LNCaP clone FGC (cell line): Measurements from ENCODE around the gene KPNB1.

Experiments
- DNase-seq: peaks from one replicate; pipeline ENCODE4 v3.0.0-alpha.2; 2011; ENCODE audit warnings: low read depth
- H3K4me3 ChIP-seq: 2 replicates; pipeline ENCODE4 v1.5.1; 2011; ENCODE audit warnings: mild to moderate bottlenecking, low read depth, low read length, control low read depth
- TF ChIP-seq, protein P1 (sequence below): IDR thresholded peaks from 2 replicates; pipeline ENCODE4 v1.5.1; 2012; ENCODE audit warnings: mild to moderate bottlenecking; ENCODE audit not compliant: control insufficient read depth, insufficient read depth; ENCODE audit errors: extremely low read depth

Gene KPNB1

DNA sequence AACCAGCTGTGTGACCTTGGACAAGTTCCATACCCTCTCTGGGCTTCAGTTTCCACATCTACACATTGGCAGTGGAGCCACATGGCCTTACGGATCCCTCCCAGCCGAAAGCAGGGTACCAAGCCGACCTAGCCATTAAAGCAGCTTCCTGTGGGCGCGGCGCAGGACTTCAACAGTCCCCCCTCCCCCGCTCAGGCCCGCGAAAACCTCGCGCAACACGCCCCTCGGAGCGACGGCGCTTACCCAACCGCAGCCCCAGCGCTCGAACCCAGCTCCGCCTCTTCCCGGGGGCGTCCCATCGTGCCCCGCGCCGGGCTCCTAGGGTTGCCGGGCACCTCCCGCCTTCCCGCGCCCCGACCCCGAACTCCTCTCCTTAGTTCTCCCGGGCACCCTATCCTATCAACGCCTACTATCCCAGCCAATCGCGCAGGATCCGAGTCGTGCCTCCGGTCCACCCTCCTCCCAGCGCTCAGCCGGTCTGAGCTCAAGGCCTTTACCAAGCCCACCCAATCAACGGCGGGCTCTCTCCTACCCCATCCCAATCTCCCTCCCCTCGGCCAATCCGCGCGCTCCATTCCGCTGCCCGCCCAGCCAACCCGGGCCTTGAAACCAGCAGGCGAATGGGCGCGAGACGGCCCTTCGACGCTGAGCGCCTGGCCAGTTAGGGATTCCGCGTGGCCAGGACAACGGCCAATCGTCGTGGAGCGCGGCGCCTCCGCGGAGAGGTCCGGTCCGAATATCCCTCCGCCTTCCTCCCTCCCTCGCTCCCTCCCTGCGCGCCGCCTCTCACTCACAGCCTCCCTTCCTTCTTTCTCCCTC lies at the start of gene KPNB1:
Gene KPNB1, plus strand, starts transcription at position 767 of the 819 bp plus-strand sequence. CDS start 326 bp downstream, outside the sequence.
- peak; percentile 100 for DNase-seq
- TF ChIP-seq, protein P1, sequence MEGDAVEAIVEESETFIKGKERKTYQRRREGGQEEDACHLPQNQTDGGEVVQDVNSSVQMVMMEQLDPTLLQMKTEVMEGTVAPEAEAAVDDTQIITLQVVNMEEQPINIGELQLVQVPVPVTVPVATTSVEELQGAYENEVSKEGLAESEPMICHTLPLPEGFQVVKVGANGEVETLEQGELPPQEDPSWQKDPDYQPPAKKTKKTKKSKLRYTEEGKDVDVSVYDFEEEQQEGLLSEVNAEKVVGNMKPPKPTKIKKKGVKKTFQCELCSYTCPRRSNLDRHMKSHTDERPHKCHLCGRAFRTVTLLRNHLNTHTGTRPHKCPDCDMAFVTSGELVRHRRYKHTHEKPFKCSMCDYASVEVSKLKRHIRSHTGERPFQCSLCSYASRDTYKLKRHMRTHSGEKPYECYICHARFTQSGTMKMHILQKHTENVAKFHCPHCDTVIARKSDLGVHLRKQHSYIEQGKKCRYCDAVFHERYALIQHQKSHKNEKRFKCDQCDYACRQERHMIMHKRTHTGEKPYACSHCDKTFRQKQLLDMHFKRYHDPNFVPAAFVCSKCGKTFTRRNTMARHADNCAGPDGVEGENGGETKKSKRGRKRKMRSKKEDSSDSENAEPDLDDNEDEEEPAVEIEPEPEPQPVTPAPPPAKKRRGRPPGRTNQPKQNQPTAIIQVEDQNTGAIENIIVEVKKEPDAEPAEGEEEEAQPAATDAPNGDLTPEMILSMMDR = no peak
- H3K4me3 ChIP-seq = peak within 1 kb of the TSS; percentile 88

DNA sequence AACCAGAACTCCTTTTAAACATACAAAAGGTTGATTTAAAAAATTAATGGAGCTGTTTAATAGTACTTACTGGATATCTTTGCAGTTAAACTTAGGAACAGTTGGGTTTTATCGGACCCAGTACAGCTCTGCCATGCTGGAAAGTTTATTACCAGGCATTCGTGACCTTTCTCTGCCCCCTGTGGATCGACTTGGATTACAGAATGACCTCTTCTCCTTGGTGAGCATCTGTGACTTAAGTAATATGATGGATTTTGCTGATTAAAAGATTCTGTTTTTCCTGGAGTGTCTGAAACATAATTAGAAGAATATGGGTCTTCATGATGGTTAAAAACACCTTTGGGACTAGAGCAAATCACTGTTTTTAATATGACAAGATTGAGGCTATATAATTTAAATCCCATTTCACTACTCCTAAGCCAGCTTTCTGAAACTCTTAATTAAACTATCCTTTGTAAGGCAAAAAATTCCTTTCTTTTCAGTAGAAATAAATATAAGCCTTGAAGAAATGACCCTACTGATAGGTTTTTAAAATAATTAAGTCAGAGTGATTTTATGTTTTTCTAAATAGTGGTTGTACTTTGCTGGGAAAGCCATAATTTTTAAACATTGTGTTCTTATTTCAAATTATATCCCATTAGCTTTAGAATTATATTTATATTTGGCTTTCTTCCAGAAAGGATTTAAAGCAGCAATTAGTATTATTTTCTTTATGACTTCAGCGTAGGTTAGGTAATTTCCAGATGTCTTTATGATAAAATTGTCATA lies 45.7 kb upstream of the KPNB1 start:
- TF ChIP-seq, protein P1 = no peak
- H3K4me3 ChIP-seq = no peak overlapping the region
- DNase-seq = no peak

DNA sequence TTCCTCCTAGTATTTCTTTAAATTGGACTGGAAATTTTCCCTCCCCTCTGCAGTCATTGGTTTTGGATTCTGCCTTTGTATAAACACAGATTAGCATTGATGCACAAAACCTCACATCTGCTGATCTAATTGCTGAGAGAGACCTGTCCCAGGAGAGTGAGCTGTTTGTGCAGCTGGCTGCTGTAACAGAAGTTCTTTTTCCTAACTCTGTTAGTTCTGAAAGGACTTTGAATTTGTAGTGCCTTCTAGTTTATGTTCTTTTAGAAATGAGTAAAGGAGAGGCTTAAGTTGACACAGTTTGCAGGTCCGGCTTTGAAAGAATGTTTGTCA lies 45.2 kb upstream of the KPNB1 start:
- H3K4me3 ChIP-seq = no peak overlapping the region
- no peak for DNase-seq
- TF ChIP-seq, protein P1 = no peak

DNA sequence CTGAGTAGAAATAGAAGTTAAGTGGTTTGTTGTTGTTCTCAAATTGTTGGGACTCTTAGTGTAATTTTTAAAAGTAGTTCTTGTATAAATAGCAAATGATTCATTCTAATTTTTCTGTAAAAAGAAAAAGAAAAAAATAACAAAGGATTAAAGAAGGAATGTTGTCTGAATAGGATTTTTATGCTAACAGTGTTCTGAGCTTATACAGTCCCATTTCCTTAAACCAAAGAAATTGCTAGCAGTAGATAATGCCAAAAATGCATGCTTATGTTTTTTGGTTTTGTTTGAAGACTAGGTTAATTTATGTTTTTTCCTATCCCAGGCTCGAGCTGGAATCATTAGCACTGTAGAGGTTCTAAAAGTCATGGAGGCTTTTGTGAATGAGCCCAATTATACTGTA lies 44.7 kb upstream of the KPNB1 start:
- TF ChIP-seq, protein P1 = no peak
- H3K4me3 ChIP-seq = no peak overlapping the region
- DNase-seq = no peak

DNA sequence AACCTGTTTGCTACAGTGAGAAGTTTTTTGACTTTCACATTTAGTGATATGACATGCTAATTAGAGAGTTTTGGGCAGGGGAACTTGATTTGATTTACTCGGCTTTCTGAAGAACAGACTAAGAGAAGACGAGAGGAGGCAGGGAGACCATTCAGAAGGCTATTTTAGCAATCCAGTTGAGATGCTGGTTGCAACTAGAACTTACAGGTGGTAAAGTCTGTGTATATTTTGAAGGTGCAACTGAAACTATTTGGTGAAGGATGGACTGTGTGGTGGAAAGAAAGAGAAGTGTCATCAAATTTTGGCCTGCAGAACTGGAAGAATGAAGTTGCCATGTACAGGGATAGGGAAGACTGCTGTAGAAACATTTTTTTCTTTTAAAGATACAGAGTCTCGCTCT lies 42.2 kb upstream of the KPNB1 start:
- no peak for DNase-seq
- TF ChIP-seq, protein P1 = no peak
- H3K4me3 ChIP-seq = no peak overlapping the region

DNA sequence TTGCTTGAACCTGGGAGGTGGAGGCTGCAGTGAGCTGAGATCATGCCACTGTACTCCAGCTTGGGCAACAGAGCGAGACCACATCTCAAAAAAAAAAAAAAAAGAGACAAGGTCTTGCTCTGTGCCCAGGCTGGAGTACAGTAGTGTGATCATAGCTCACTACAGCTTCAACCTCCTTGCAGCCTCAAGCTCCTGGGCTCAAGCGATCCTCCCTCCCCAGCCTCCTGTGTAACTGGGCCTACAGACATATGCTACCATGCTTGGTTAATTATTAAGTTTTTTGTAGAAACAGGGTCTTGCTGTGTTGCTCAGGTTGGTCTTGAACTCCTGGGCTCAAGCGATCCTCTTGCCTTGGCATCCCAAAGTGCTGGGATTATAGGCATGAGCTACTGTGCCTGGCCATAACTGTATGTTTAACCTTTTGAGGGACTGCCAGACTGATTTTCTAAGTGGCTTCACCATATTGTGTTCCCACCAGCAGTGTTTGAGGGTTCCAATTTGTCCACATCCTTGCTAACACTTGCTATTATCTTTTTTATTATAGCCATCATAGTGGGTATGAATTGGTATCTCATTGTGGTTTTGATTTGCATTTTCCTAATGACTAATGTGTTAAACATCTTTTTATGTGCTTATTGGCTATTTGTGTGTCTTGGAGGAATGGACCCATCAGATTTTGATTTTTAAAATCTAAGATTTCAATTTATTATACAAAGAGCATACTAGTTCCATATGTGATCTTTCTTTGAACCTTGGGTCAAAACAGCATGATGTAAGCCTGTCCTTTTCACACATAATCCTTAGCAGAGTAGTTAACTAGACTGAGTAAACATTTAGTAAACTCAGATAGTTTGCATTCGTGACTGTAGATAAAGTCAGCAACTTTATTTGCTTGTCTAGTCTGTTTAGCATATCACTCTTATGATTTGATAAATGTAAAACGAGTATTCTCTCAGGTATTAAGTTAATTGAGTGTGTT lies 38.1 kb upstream of the KPNB1 start:
- H3K4me3 ChIP-seq = no peak overlapping the region
- DNase-seq = peak; percentile 51
- TF ChIP-seq, protein P1 = no peak
